Ramos (cell line): ENCODE data around the gene ESM1.

Experiments used
- in situ Hi-C: fragments of 300-500 bp; cut with MboI; formaldehyde crosslinking; loops from one replicate; pipeline ENCODE4 v1.14.3; 2022; ENCODE audit warnings: low sequenced_read_pairs; ENCODE audit not compliant: unreplicated experiment

The ESM1 gene

GRCh38 chr5:54988218-54988617, 2.8 kb upstream of the ESM1 start:
- in situ Hi-C loops, result no loop called here

GRCh38 chr5:54986269-54986654, 869 bp upstream of the ESM1 start:
- in situ Hi-C loops, result no loop called here

GRCh38 chr5:54981928-54982327, 3.5 kb downstream of the ESM1 start:
- in situ Hi-C loops, result no loop called here

GRCh38 chr5:54975701-54976100, 9.7 kb downstream of the ESM1 start:
- in situ Hi-C loops, result no loop called here

GRCh38 chr5:54969856-54970828, 15.3 kb downstream of the ESM1 start:
- in situ Hi-C loops, result no loop called here

- in situ Hi-C loops, result no loop called here
Observed at GRCh38 chr5:54969242-54969641, 16.2 kb downstream of the ESM1 start.

GRCh38 chr5:54965806-54966205, 19.6 kb downstream of the ESM1 start:
- in situ Hi-C loops, result no loop called here

GRCh38 chr5:54964405-54964804, 21.0 kb downstream of the ESM1 start:
- in situ Hi-C loops, result no loop called here

- in situ Hi-C loops, result no loop called here
Observed at GRCh38 chr5:54959673-54960418, 25.5 kb downstream of the ESM1 start.

- in situ Hi-C loops, result no loop called here
Observed at GRCh38 chr5:54956922-54957321, 28.5 kb downstream of the ESM1 start.

GRCh38 chr5:54947187-54947586, 38.2 kb downstream of the ESM1 start:
- in situ Hi-C loops, result no loop called here

GRCh38 chr5:54946306-54946819, 39.0 kb downstream of the ESM1 start:
- in situ Hi-C loops, result no loop called here

GRCh38 chr5:54944364-54944763, 41.0 kb downstream of the ESM1 start:
- in situ Hi-C loops, result no loop called here

GRCh38 chr5:54942064-54942778, 43.2 kb downstream of the ESM1 start:
- in situ Hi-C loops, result no loop called here

- in situ Hi-C loops, result no loop called here
Observed at GRCh38 chr5:54936201-54936600, 49.2 kb downstream of the ESM1 start.

- in situ Hi-C loops, result no loop called here
Observed at GRCh38 chr5:54932789-54933188, 52.6 kb downstream of the ESM1 start.

GRCh38 chr5:54930736-54931135, 54.7 kb downstream of the ESM1 start:
- in situ Hi-C loops, result no loop called here
